Testis (tissue), 2 donors: ENCODE measurements around the gene C10orf67.

Experiments
- CTCF ChIP-seq, 3 experiments: fragments of 450-650 bp in 2 of 3; fragments of 200-600 bp in 1 of 3; sonication (generic) in 1 of 3; IDR thresholded peaks; one replicate each; pipeline ENCODE4 v1.5.1; 2016 to 2019; ENCODE audit warnings: antibody characterized with exemption in 3 of 3, mild to moderate bottlenecking in 2 of 3, moderate library complexity in 1 of 3
- POLR2A ChIP-seq: fragments of 450-650 bp; IDR thresholded peaks from one replicate; pipeline ENCODE4 v1.6.1; 2017; ENCODE audit warnings: antibody characterized with exemption, mild to moderate bottlenecking, moderate library complexity

- TF ChIP-seq CTCF (IDR thresholded peaks at IDR 0.05) (no peak), POLR2A (no peak)
Observed at GRCh38 chr10:23386052-23386451, 41.5 kb upstream of the C10orf67 start.
